Stimulated activated CD4-positive, alpha-beta T cell treated with anti-CD3 and anti-CD28 coated beads, Interleukin-4, amount 100 ng/mL, for 48 hours (primary cell): Measurements from ENCODE around the gene SLC22A7.

Experiments used
- DNase-seq, 2 donors: peaks; one replicate each; pipeline ENCODE4 v3.0.0-alpha.2; 2020; ENCODE audit warnings: low read depth in 2 of 2

The SLC22A7 gene

DNA sequence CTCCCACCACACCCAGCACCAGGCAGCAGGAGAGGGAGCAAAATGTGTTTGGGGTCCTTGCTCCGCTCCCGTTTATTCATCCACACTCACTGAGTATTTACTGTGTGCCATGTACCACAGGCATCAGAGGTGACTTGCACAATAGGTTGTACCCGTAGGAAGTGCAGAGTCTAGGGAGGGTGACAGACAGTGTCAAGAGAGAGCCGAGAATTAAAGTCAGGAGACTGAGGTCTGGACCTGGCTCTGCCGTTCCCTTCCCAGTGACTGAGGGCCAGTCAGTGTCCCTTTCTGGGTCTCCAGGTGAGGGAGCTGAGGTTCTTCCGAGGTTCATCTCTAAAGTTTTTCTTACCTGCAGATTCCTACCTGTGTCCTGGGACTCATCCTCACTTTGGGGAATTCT is 32.5 kb upstream of the SLC22A7 start:
- DNase-seq: no peak

DNA sequence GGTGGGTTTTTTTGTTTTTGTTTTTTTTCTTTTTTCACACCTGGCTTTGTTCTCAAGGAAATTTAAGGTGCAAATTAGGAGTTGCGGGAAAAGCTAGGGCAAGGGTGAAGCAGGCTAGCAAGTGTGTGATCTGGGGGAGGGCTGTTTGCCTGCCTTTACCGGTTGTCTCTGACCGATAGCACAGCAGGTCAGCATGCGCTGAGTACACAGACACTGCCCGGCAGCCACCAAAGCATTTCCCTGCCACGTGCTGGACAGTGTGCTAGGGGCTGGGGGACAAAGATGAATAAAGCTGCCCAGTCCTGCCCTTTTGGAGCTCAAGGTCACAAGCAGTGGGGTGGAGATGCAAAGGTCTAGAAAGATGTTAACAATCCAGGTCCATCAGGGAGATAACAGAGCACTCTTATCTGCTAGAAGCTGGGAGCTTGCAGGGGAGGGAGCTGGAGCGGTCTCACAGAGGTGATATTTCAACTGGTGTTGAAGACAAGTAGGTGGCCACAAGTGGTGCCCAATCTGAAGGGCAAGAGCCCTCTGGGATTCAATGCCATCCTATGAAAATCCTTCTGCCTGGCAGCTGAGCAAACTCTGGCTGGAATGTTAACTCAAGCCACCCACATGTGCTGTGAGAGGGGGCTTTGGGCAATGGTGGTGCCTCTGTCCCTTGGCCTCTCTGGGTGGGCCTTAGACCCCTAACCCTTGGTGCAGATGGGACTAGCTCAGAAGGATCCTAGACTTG is 30.3 kb upstream of the SLC22A7 start:
- no peak for DNase-seq

DNA sequence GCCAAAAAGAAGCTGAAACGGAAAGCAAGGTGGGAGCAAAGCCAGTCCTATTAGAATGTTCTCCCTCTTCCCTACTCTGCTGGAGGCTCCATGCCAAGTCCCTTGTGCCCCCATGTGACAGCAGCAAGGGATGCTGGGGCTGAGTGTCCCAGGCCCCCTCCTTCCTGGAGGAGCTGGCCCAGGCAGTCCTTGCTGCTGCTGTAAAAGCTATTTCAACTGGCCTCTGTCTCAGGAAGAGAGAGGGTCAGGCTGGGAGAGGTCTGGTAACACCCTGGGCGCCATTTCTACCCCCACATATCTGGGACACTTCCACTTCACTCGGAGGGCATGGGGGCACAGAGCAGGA is 29.7 kb upstream of the SLC22A7 start:
- no peak for DNase-seq

DNA sequence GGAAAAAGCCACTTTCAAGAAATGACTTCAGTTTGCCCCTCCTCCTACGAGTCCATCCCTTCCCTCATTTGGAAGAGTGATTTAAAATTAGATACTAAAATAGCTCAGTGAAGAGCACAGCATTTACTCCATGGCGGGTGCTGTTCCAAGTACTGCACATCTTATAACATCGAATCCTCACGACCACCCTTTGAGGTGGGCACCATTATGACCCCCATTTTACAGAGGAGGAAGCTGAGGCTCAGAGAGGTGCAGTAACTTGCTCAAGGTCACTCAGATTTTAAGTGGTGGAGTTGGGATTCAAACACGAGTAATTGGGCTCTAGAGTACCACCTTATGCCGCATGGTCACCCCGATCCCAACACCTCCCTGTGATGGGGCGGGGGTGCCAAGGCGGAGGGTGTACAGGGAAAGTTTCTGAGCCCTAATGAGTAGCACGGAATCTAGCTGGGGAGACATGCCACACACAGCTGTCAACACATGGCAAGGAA is 29.2 kb upstream of the SLC22A7 start:
- no peak for DNase-seq

DNA sequence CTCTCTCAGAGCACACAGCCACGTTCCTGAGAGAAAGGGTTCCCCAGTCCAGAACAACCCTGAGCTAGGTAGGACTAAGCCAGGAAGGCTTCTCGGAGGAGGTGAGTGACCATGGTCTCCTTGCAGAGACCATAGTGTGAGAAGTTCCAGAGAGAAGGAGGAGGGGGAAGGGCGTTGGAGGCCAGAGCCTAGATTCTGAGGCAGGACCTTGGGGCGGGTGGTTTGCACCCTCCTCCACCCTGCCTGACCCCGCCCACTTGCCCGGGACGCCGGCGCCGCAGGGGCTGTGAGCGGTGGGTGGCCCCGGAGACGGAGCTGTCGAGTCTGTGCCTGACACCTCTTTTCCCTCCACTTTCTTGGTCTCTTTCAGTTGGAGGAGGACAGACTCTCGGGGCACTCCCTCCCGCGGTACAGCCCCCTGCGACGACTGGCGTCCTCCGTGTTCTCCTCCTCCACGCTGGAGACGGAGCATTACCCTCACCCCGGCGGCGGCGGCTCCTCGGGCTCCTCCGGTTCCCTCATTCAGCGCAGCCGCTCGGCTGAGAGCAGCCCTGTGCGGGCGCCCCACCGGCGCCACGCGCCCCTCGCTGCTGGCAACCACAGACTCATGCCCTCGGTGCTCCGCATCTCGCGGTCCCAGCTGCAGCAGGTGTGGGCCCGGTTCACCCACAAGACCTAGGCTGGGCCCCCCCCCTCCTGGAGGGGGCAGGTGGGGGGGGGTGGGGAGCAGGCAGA is 28.6 kb upstream of the SLC22A7 start:
- peak in 1 of 2 donors; percentile 35 for DNase-seq

DNA sequence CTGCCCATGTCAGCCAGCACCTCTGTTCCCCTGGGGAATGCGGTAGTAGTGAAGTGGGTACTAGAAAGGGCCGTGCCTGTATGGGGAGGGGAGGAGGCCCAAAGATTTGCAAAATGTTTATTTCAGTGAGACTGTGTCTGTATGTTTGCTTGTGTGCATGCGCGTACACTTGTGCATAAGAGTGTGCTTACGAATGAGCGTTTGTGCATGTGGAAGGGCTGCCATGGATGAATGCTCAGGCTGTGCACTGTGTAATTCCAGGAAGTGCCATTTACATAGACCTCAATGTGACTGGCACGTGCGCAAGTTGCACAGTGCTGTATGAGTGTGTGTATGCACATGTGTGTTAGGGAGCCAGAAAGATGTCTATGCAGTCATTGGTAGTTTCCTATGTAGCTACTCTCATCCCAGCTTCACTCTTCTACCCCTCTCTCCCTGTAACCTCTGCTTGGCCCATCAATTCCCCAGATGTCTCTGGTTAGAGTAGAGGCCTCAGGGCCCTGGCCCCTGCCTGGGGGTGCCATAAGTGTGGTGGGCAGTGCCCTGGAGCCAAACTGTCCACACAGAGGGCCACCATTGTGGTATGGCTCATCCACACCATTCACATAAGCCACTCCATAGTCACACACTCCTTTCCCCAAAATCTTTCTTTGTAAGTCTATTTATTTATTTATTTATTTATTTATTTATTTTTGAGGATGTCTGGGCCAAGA is 26.8 kb upstream of the SLC22A7 start:
- no peak for DNase-seq

DNA sequence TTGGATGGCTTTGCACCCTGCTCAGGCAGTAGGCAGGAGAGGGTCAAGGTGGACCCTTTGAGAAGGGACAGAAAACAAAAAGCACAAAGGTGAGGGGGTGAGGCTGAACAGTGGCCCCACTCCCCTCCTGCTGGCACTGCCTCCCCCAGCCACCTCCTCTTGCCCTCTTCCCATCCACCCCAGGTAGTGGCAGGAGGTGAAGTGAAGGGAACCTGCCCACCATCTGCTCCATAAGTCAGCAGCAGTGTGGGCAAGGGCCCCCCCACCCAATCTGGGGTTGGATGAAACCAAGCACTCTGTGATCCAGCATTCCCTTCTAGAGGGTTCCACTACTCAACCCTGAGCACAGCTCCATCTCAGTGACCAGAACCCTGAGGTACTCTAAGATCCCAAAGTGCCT is 26.1 kb upstream of the SLC22A7 start:
- no peak for DNase-seq

DNA sequence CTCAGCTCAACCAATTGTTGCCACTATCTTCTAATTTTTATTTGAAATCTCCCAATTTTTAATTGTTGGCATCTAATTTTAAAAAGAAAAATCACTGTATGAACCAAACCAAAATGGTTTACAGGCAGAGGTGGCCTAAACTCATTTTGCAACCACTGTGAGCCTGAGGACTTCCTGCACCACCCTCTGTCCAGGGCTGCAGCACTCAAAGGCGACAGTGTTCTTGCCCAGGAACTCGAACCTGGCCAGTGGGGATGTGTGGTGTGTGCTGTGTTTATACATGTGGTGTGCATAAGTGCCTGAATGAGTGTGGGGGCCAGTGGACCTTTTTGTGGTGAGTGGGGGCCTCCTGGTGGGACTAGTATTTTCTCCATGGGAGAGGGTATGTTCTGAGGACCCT is 24.4 kb upstream of the SLC22A7 start:
- no peak for DNase-seq

DNA sequence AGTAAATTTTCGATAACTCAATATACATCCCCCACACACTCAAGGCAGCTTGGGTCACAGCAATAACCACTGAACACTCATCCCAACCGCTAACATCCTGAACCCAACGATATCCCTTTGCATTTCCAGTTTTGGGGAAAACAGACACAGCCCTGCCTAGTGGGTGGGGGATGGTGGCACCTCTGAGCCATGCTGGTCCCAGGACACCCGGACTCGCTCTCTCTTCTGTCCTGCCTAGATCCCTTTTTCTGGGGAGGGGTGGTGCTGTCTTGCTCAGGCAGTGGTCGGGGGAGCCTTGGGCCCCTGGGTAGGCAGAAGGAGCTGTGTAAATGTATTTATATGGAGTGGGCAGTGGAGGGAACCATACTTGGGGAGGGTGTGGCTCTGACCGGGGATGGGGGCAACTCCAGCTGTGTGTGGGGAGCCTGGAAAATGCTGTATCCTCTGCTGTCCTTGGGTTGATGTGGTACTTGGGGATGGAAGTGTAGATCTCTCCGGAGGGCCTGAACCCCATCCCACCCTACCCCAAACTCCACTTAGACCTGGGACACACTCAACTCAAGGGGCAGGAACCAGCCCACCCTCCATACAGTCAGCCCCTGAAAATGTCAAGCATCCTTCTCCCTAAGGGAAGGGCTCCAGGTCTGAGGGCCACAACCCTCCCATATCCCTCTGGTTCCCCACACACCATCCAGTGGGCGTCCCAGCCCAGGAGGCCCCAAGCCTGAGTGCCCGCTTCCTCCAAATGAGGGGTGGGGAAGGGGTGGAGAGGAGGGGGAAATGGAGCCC is 23.7 kb upstream of the SLC22A7 start:
- no peak for DNase-seq

DNA sequence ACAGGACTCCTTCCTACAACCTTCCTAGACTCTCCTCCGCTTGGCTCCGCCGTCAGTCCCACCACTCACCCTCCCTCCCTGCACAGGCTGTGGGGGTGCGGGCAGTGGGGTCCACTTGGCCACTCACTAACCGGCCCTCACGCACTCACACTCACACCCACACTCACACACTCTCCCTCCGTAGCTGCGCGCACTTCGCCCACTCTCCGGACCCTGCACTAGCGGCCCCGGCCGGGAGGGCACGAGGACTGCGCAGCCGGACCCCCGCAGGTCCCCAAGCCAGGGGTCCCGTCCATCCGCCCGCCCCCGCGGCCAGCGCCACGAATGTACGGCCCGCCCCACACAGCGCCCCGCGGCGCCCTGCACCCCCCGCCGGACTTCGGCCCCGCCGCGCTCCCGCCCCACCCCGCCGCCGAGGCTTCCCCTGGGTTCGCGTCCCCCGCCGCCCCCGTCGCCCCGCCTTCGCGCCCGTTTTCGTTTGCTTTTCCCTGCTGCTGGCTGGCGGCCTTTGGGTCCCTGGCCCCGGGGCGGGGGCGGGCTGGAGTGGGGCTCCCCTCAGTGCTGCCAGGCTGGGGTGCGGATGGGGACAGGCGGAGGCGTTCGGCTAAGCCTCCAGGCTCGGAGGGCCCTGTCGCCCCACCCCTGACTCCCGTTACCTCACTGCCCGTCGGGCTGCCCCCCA is 23.0 kb upstream of the SLC22A7 start:
- peak in 1 of 2 donors; percentile 8 for DNase-seq

DNA sequence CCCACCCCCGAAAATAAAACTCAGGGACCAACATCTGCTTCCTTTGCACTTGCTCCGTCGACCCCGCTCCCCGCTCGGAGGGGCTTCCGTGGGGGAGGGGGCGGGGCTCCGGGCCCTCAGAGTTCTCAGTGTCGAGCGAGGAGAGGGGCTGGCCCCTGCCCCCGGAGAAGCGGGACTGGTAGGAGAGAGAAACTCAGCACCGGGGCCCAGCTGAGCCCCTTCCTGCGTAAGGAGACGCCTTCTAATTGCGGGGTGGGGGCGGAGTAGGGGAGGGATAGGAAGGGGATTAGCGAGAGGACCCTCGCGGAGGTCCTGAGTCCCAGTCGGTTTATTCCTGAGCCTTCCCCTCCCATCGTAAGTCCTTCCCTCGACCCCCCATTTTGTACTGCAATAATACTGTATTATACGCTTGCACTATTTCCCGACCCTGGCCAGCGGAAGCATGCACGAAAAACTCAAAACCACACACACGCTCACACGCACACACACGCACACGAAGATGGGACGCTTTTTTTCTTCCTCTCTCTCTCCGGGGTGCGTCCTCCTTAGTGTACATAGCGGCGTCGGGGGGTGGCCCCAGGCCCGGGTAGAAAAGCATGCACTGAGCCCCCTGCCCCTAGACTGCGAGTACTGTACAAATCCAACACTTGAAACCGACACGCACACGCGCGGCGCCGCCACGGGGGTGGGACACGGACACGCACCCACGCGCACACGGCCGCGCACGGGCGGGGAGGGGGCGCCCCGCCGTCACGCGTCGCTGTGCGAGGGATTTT is 22.1 kb upstream of the SLC22A7 start:
- DNase-seq: no peak

DNA sequence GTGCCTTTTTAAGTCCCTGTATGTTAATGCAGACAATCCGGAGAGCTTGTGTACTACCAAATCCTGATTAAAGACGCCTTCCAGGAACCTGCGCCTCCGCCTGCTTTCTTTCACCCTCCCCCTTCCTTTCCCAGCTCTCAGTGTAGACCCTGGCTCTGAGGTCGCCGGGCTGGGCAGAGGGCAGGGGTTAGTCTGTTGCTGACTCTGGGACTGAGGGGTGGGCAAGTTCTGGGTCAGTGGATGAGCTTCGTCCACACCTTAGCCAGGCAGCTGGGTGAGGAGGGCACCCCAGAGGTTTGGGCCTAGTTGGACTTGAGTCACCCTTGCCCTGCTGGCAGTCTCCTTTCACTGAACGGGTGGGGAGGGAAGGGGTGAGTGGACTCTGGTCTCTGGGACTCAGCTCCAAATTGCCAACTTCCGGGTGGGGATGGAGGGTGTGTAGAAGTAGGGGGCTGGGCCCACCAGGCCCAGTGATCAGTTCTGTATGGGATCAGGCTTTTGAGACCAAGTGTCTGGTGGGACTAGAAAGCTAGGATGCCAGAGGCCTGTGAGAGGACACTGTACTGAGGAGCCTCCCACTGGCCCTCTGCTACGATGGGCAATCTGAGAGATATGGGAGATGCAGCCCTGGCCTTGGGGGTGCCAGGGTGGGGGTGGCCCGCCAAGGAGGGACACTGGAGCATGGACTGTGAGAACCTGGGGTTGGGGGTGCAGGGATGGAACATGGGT is 21.3 kb upstream of the SLC22A7 start:
- DNase-seq: no peak

DNA sequence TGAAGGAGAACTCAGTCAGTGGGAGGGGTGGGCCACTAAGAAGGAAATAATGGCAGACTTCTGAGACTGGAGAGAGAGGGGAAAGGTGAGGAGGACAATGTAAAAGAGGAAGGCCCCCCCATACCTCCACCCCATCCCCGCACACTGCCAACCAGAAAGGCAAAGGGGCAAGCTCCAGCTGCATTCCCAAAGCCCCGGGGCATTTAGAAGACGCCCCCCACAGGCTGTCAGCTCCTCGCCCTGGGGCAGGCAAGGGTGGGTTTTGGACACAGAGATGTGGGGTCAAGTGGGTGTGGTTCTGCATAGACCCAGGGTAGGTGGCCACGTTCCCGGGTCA is 20.8 kb upstream of the SLC22A7 start:
- no peak for DNase-seq

DNA sequence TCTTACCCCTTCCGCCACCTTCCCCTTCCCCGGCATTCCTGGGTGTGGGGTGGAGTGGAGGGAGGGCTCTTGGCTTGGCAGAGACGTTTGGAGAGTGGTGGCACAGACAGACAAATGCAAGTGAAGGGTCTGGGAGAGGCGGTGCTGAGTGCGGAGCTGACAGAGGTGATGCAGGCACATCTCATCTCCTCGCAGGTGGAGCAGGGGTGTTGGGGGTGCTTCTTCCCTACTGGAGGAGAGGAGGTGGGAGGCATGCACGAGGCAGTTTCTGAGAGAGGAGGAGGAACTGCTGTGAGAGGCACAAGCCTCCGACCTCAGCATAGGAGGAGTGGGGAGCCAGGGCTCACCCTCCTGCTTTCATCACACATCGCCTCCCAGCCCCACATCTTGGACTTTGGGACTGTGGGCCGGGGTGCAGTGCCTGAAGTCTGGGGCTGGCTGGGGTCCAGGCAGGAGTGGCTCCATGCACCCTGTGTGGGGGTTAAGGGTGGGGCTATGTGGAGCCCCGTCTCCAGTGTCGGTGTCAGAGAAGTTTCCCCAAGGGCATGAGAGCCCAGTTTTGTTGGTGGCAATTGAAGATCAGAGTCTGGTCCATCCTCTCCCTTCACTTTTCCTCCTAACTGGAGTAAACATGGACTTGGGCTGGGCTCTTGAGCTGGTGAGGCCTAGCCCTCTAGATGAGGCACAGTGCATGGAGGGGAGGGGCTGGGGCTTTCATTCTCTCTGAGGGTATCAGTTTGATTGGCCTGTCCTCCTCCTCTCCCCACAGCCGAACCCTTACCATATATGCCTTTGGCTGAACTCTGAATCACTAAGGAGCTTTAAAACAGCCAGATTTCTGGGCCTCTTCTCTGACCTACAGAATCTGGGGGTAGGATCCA is 20.2 kb upstream of the SLC22A7 start:
- no peak for DNase-seq

DNA sequence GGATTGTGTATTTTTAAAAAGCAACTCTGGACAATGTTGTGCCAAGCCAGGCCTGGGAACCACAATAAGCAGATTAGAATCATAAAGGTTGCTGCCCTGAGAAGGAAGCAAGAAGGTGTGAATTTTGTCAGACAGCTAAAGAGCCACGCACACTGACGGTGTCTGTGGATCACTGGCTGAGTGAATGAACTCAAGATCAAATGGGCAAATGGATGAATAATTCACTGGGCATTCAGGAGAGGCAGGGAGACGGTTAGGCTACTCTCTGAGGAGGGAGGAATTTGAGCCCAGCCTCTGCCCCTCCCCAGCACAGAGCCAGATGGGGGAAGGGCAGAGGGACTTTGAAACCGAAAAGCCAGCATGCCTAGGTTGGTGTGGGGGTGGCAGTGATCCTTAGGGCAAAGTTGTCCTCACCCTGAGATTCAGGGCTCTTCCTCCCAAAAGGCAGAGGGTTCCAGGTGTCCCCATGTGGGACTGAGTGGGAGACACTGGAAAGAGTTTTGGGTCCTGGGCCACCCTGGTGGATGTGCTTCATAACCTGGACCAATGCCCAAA is 19.5 kb upstream of the SLC22A7 start:
- DNase-seq: no peak

DNA sequence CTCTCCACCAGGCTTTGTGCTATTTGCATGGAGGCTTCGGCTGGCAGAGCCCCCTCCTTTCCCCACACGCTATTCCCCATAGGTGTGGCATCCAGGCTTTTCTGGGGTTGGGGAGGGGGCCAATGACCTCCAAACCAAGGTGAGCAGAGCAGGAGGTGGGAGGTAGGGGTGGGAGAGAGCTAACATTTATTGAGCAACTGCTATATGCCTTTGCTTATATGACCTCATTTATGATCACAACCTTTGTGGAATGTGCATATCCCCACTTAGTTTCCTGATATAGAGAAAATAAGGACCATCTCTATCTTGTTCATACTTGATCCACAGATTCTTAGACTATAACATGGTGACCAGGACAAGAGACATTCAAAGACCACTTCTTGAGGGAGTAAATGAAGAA is 17.8 kb upstream of the SLC22A7 start:
- no peak for DNase-seq

DNA sequence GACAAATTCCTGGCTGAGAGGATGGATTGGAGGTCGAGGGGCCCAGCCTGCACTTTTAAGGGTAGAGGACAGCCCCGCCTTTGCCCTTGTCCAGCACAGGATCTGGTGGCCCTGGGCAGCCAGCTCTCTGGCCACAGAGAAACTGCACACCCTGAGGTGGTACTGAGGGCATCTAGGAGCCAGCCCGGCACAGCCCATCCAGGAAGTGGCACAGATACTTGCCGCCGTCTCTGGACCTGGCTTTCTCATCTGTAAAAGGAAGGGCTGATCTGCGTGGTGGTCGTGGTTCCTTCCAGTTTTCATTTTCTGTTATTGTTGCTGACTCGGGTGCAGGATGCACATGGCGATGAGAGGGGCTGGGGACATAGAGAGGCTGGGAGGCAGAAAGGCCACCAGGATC is 16.0 kb upstream of the SLC22A7 start:
- no peak for DNase-seq

DNA sequence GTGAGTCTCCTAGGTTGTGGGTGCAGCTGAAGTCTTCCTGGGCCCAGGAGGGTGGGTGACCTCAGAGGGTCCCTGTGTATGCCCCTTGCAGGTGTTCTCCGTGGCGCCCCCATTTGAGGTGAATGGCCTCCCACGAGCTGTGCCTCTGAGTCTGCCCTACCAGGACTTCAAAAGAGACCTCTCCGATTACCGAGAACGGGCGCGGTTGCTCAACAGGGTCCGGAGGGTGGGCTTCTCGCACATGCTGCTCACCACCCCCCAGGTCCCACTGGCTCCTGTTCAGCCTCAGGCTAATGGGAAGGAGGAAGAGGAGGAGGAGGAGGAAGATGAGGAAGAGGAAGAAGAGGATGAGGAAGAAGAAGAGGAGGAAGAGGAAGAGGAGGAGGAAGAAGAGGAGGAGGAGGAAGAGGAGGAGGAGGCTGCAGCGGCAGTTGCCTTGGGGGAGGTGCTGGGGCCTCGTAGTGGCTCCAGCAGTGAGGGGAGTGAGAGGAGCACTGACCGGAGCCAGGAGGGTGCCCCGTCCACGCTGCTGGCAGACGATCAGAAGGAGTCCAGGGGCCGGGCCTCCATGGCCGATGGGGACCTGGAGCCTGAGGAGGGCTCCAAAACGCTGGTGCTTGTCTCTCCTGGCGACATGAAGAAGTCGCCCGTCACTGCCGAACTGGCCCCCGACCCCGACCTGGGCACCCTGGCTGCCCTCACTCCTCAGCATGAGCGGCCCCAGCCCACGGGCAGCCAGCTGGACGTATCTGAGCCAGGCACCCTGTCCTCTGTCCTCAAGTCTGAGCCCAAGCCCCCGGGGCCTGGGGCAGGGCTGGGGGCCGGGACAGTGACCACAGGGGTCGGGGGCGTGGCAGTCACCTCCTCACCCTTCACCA is 15.2 kb upstream of the SLC22A7 start:
- no peak for DNase-seq
